SU-DHL-6 (cell line): ENCODE results near the gene PSG5.
"Not testable (repeated sequence)": the region's sequence is repeated elsewhere in the genome, so short reads cannot be mapped to it uniquely, and the experiment has no call there.

Source experiments
- EZH2phosphoT487 ChIP-seq: fragments of 200-600 bp; sonication (generic), shearing (Covaris generic); conservative IDR thresholded peaks from 2 replicates; pipeline ENCODE4 v1.6.1; 2018; ENCODE audit warnings: mild to moderate bottlenecking, antibody characterized with exemption, low read length, moderate library complexity, mixed read lengths
- TF ChIP-seq, protein P1 (sequence below): fragments of 200-600 bp; sonication (generic); IDR thresholded peaks from one replicate; pipeline ENCODE4 v1.5.1; 2017; ENCODE audit warnings: antibody characterized with exemption, mild to moderate bottlenecking, low read length, moderate library complexity; ENCODE audit not compliant: insufficient read depth, poor library complexity, severe bottlenecking

DNA sequence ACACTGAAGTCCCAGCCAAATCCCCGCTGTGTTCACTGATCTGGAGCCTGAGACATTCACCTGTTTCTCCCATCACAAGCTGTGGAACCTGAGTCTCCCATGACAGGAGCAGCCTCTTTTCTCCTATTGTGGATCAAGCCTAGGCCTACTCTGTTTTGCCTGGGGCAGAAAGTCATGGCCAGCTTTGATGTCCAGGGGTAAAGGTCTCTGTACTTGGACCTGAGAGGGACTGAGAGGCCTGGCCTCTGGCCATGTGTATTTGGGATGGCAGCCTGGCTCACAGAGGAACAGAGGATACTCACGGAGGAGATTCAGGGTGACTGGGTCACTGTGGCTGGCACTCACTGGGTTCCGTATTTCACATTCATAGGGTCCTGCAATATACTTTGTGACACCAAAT, 7.8 kb downstream of the PSG5 start:
- TF ChIP-seq, protein P1, sequence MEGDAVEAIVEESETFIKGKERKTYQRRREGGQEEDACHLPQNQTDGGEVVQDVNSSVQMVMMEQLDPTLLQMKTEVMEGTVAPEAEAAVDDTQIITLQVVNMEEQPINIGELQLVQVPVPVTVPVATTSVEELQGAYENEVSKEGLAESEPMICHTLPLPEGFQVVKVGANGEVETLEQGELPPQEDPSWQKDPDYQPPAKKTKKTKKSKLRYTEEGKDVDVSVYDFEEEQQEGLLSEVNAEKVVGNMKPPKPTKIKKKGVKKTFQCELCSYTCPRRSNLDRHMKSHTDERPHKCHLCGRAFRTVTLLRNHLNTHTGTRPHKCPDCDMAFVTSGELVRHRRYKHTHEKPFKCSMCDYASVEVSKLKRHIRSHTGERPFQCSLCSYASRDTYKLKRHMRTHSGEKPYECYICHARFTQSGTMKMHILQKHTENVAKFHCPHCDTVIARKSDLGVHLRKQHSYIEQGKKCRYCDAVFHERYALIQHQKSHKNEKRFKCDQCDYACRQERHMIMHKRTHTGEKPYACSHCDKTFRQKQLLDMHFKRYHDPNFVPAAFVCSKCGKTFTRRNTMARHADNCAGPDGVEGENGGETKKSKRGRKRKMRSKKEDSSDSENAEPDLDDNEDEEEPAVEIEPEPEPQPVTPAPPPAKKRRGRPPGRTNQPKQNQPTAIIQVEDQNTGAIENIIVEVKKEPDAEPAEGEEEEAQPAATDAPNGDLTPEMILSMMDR = not testable (repeated sequence)
- not testable (repeated sequence) for TF ChIP-seq EZH2phosphoT487
